Measurements from ENCODE around the gene ASIC2. TPM values are rescaled to one million over a fixed set of nuclear protein-coding genes. Genes with fewer than 3 reads are reported as not detected.

ASIC2 gene
- total RNA-seq, 2 experiments from 2014 or later = not detected

DNA sequence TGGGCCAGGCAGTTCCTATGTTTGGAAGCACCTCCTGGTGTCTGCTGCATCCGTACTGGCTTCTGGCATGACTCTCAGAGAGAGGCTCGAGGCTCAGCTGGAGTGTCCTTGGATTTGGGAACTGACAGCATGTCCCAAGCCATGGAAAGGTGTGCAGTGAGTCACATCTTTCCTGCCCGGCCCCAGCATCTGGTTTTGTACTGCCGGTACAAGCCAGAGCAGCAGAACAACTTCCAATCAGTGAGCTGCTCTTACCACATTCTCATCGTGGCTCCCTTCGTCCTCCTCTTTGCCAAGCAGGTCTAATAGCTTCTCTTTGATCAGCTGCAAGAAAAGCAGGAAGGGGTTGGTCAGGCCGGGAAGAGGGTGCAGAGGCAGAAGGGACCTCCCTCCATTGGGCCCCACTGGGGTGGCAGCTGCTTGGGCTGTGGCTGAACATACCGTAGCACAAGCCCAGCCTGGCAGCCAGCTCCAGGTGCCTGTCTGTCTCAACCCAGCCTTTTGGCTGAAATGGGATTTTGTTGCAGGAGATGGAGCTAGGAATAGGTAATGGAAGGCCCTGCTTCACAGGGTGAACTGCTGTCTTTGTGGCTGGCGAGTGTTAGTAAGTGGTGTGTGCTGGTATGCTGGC, 277.3 kb downstream of the ASIC2 start:
- Mint-ChIP-seq H3K27ac (no peak overlapping the region), H3K4me1 (ENCODE audit: low read depth) (no peaks in the 10 kb centered on the region), H3K36me3 (ENCODE audit: low read depth) (no peaks in the 10 kb centered on the region), H3K27me3 (peaks cover 23% of the 10 kb centered on the region), H3K9me3 (no peaks in the 10 kb centered on the region), H3K4me3 (no peak overlapping the region)
- no peaks in the 10 kb centered on the region for H3K4me1 ChIP-seq (ENCODE audit: insufficient read depth, low read length)
- no peak for ATAC-seq (ENCODE audit: poor library complexity)
- H3K9me3 ChIP-seq (ENCODE audit: control insufficient read depth in 1 of 2, insufficient read depth in 1 of 2, low read length in 2 of 2) = no peaks in the 10 kb centered on the region
- H3K27ac ChIP-seq (ENCODE audit: low read depth in 1 of 2, low read length in 2 of 2) = no peak overlapping the region
- DNase-seq = no peak
- ChIA-PET CTCF (no interaction called here), POLR2A (no interaction called here)
- H3K4me3 ChIP-seq (ENCODE audit: low read length) = no peak overlapping the region
- intact Hi-C loops (cut with DNase I, micrococcal nuclease) = no loop called here
- no peak for TF ChIP-seq CTCF (IDR thresholded peaks at IDR 0.05)
- peaks cover 0 to 4% of the 10 kb centered on the region in 2 experiments for H3K27me3 ChIP-seq (ENCODE audit: control insufficient read depth in 1 of 2, insufficient read depth in 2 of 2, low read length in 2 of 2)
- H3K36me3 ChIP-seq (ENCODE audit: insufficient read depth, low read length) = no peaks in the 10 kb centered on the region

GRCh38 chr17:33014751-33015150, 278.3 kb downstream of the ASIC2 start:
- Histone ChIP-seq H3K4me3 (ENCODE audit: low read length) (no peak overlapping the region), H3K4me1 (ENCODE audit: insufficient read depth, low read length) (no peaks in the 10 kb centered on the region), H3K27ac (ENCODE audit: low read depth in 1 of 2, low read length in 2 of 2) (no peak overlapping the region), H3K9me3 (ENCODE audit: control insufficient read depth in 1 of 2, insufficient read depth in 1 of 2, low read length in 2 of 2) (no peaks in the 10 kb centered on the region), H3K36me3 (ENCODE audit: insufficient read depth, low read length) (no peaks in the 10 kb centered on the region), H3K27me3 (ENCODE audit: control insufficient read depth in 1 of 2, insufficient read depth in 2 of 2, low read length in 2 of 2) (peaks cover 0 to 4% of the 10 kb centered on the region in 2 experiments)
- POLR2A ChIA-PET = no interaction called here
- Mint-ChIP-seq H3K36me3 (ENCODE audit: low read depth) (no peaks in the 10 kb centered on the region), H3K4me3 (no peak overlapping the region), H3K27ac (no peak overlapping the region), H3K9me3 (no peaks in the 10 kb centered on the region), H3K4me1 (ENCODE audit: low read depth) (no peaks in the 10 kb centered on the region), H3K27me3 (peaks cover 23% of the 10 kb centered on the region)
- intact Hi-C loops (cut with DNase I, micrococcal nuclease) = no loop called here
- no peak for TF ChIP-seq CTCF (IDR thresholded peaks at IDR 0.05)
- ATAC-seq (ENCODE audit: poor library complexity) (no peak), DNase-seq (no peak)
- CTCF ChIA-PET = no interaction called here

DNA sequence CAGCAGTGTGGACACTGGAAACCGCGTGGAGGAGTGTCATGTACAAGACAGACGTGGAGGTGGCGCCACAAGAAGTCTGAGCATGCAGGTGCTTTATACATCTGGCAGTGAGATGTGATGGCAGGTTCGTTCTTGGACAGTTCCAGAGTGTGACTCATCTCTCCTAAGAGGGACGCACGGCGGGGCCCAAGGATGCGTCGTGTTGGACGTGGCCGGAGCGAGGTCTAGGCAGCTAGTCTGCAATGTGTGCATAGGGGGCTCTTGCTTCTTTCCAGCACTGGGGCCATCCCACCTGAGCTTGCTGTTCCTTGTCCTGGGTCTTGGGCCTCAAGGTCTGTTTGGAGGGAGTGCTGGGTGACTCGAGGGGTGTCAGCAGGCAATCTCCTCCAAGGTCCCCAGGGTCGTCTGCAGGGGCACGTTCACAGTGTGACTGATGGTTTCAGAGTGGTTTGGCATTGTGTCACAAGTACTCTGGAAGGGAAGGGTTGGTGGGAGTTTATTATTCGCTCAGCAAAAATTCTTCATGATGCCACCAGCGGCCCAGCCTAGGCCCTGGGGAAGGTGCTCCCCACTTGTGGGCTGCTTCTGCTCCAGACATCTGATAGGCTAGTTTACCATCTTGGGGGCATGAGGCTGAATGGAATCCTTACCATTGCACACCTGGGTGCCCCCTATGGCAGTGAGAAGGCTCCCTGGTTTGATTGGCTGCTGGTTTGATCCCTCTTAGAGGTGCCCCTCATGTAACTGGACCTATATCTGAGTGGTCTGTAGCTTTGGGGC, 279.3 kb downstream of the ASIC2 start:
- H3K27ac ChIP-seq (ENCODE audit: low read depth in 1 of 2, low read length in 2 of 2) = no peak overlapping the region
- TF ChIP-seq CTCF (IDR thresholded peaks at IDR 0.05) = no peak
- POLR2A ChIA-PET = no interaction called here
- H3K4me1 ChIP-seq (ENCODE audit: insufficient read depth, low read length) = no peaks in the 10 kb centered on the region
- ATAC-seq (ENCODE audit: poor library complexity) (no peak), DNase-seq (no peak)
- H3K9me3 ChIP-seq (ENCODE audit: control insufficient read depth in 1 of 2, insufficient read depth in 1 of 2, low read length in 2 of 2) = no peaks in the 10 kb centered on the region
- CTCF ChIA-PET = no interaction called here
- intact Hi-C loops (cut with DNase I, micrococcal nuclease) = no loop called here
- Mint-ChIP-seq H3K27me3 (peaks cover 19% of the 10 kb centered on the region), H3K4me3 (no peak overlapping the region), H3K4me1 (ENCODE audit: low read depth) (no peaks in the 10 kb centered on the region), H3K36me3 (ENCODE audit: low read depth) (no peaks in the 10 kb centered on the region), H3K9me3 (no peaks in the 10 kb centered on the region), H3K27ac (no peak overlapping the region)
- peaks cover 0 to 7% of the 10 kb centered on the region in 2 experiments for H3K27me3 ChIP-seq (ENCODE audit: control insufficient read depth in 1 of 2, insufficient read depth in 2 of 2, low read length in 2 of 2)
- H3K4me3 ChIP-seq (ENCODE audit: low read length) = no peak overlapping the region
- H3K36me3 ChIP-seq (ENCODE audit: insufficient read depth, low read length) = no peaks in the 10 kb centered on the region

Measured in CD4-positive, alpha-beta T cell (primary cell).